ENCODE data around the gene BRIX1. TPM values are rescaled to one million over a fixed set of nuclear protein-coding genes. Genes with fewer than 3 reads are reported as not detected.

The BRIX1 gene
- total RNA-seq, 1 experiment from 2014 or later: 93.3 TPM

GRCh38 chr5:34924462-34924765 is 8.9 kb downstream of the BRIX1 start:
- POLR2A ChIA-PET (ENCODE audit: low non-redundant PET): interaction anchor here (0.6 kb wide), 2 partner anchors 32 to 213 kb away, joined by 3 to 4 read pairs; no protein-coding TSS in a partner anchor
- Histone ChIP-seq H3K4me1 (ENCODE audit: insufficient read depth, low read length, poor library complexity, severe bottlenecking) (no peaks in the 10 kb centered on the region), H3K4me3 (ENCODE audit: low read depth, low read length, poor library complexity, severe bottlenecking) (no peak overlapping the region), H3K27me3 (replicated peaks; ENCODE audit: insufficient read depth, low read depth, low read length, poor library complexity) (no peaks in the 10 kb centered on the region), H3K27ac (ENCODE audit: low read depth, low read length, poor library complexity, severe bottlenecking) (no peak overlapping the region), H3K36me3 (ENCODE audit: insufficient read depth, low read length, poor library complexity, severe bottlenecking) (peaks cover 79% of the 10 kb centered on the region), H3K9me3 (ENCODE audit: low read depth, low read length, poor library complexity, severe bottlenecking) (no peaks in the 10 kb centered on the region)
- BruUV-seq (replicated peaks): no TSS peak
- TF ChIP-seq, protein P1, sequence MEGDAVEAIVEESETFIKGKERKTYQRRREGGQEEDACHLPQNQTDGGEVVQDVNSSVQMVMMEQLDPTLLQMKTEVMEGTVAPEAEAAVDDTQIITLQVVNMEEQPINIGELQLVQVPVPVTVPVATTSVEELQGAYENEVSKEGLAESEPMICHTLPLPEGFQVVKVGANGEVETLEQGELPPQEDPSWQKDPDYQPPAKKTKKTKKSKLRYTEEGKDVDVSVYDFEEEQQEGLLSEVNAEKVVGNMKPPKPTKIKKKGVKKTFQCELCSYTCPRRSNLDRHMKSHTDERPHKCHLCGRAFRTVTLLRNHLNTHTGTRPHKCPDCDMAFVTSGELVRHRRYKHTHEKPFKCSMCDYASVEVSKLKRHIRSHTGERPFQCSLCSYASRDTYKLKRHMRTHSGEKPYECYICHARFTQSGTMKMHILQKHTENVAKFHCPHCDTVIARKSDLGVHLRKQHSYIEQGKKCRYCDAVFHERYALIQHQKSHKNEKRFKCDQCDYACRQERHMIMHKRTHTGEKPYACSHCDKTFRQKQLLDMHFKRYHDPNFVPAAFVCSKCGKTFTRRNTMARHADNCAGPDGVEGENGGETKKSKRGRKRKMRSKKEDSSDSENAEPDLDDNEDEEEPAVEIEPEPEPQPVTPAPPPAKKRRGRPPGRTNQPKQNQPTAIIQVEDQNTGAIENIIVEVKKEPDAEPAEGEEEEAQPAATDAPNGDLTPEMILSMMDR (conservative IDR thresholded peaks at IDR 0.05; ENCODE audit: low read depth, low read length): no peak
- TF ChIP-seq EZH2 (IDR thresholded peaks at IDR 0.05; ENCODE audit: borderline replicate concordance, low read depth, low read length, poor library complexity, severe bottlenecking): no peak
- no peak for DNase-seq (ENCODE audit: low spot score)
- CTCF ChIA-PET: no interaction called here
- intact Hi-C loops (cut with micrococcal nuclease; ENCODE audit: unreplicated experiment): no loop called here

- CTCF ChIA-PET: no interaction called here
- POLR2A ChIA-PET (ENCODE audit: low non-redundant PET): no interaction called here
- Histone ChIP-seq H3K27me3 (replicated peaks; ENCODE audit: insufficient read depth, low read depth, low read length, poor library complexity) (no peaks in the 10 kb centered on the region), H3K4me3 (ENCODE audit: low read depth, low read length, poor library complexity, severe bottlenecking) (no peak overlapping the region), H3K9me3 (ENCODE audit: low read depth, low read length, poor library complexity, severe bottlenecking) (no peaks in the 10 kb centered on the region), H3K4me1 (ENCODE audit: insufficient read depth, low read length, poor library complexity, severe bottlenecking) (peaks cover 4% of the 10 kb centered on the region), H3K27ac (ENCODE audit: low read depth, low read length, poor library complexity, severe bottlenecking) (no peak overlapping the region), H3K36me3 (ENCODE audit: insufficient read depth, low read length, poor library complexity, severe bottlenecking) (peaks cover 59% of the 10 kb centered on the region)
- TF ChIP-seq, protein P1 (conservative IDR thresholded peaks at IDR 0.05; ENCODE audit: low read depth, low read length): no peak
- TF ChIP-seq EZH2 (IDR thresholded peaks at IDR 0.05; ENCODE audit: borderline replicate concordance, low read depth, low read length, poor library complexity, severe bottlenecking): no peak
- intact Hi-C loops (cut with micrococcal nuclease; ENCODE audit: unreplicated experiment): no loop called here
- no TSS peak for BruUV-seq (replicated peaks)
- no peak for DNase-seq (ENCODE audit: low spot score)
These were observed 10.9 kb downstream of the BRIX1 start for GRCh38 chr5:34926318-34926888.

DNA sequence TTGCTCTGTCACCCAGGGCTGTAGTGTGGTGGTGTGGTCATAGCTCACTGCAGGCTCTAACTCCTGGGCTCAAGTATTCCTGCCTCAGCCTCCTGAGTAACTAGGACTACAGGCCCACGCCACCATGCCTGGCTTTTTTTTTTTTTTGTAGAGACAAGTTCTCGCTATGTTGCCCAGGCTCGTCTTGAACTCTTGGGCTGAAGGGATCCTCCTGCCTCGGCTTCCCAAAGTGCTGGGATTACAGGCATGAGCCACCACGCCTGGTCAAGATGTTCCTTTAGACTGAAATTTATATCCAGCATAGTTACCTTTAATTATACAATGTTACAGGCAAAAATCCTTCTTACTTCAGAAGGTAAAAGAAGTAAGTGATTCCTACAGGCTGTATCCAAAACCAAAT is 12.3 kb downstream of the BRIX1 start:
- no peak for DNase-seq (ENCODE audit: low spot score)
- Histone ChIP-seq H3K4me3 (ENCODE audit: low read depth, low read length, poor library complexity, severe bottlenecking) (no peak overlapping the region), H3K4me1 (ENCODE audit: insufficient read depth, low read length, poor library complexity, severe bottlenecking) (peaks cover 4% of the 10 kb centered on the region), H3K27ac (ENCODE audit: low read depth, low read length, poor library complexity, severe bottlenecking) (no peak overlapping the region), H3K27me3 (replicated peaks; ENCODE audit: insufficient read depth, low read depth, low read length, poor library complexity) (no peaks in the 10 kb centered on the region), H3K36me3 (ENCODE audit: insufficient read depth, low read length, poor library complexity, severe bottlenecking) (peaks cover 45% of the 10 kb centered on the region), H3K9me3 (ENCODE audit: low read depth, low read length, poor library complexity, severe bottlenecking) (no peaks in the 10 kb centered on the region)
- BruUV-seq (replicated peaks): no TSS peak
- POLR2A ChIA-PET (ENCODE audit: low non-redundant PET): no interaction called here
- TF ChIP-seq, protein P1 (conservative IDR thresholded peaks at IDR 0.05; ENCODE audit: low read depth, low read length): no peak
- no peak for TF ChIP-seq EZH2 (IDR thresholded peaks at IDR 0.05; ENCODE audit: borderline replicate concordance, low read depth, low read length, poor library complexity, severe bottlenecking)
- CTCF ChIA-PET: no interaction called here
- intact Hi-C loops (cut with micrococcal nuclease; ENCODE audit: unreplicated experiment): no loop called here
